Stimulated activated CD8-positive, alpha-beta memory T cell treated with anti-CD3 and anti-CD28 coated beads, Interleukin-7, amount 100 ng/mL, for 1 hour (primary cell): Measurements from ENCODE around the gene LSM12.
"Not testable (repeated sequence)": the region's sequence is repeated elsewhere in the genome, so short reads cannot be mapped to it uniquely, and the experiment has no call there.

Experiments used
- DNase-seq, 2 donors: peaks; one replicate each; pipeline ENCODE4 v3.0.0-alpha.2; 2020; ENCODE audit warnings: low read depth in 2 of 2

The LSM12 gene

GRCh38 chr17:44007346-44008204, 58.9 kb downstream of the LSM12 start:
- no peak for DNase-seq

- peak; percentile 92 to 98 for DNase-seq
Measured at GRCh38 chr17:44006598-44007345, 59.7 kb downstream of the LSM12 start.

- DNase-seq: no peak
Measured at GRCh38 chr17:44006272-44006597, 60.2 kb downstream of the LSM12 start.

GRCh38 chr17:44005527-44006271, 60.8 kb downstream of the LSM12 start:
- no peak for DNase-seq

DNA sequence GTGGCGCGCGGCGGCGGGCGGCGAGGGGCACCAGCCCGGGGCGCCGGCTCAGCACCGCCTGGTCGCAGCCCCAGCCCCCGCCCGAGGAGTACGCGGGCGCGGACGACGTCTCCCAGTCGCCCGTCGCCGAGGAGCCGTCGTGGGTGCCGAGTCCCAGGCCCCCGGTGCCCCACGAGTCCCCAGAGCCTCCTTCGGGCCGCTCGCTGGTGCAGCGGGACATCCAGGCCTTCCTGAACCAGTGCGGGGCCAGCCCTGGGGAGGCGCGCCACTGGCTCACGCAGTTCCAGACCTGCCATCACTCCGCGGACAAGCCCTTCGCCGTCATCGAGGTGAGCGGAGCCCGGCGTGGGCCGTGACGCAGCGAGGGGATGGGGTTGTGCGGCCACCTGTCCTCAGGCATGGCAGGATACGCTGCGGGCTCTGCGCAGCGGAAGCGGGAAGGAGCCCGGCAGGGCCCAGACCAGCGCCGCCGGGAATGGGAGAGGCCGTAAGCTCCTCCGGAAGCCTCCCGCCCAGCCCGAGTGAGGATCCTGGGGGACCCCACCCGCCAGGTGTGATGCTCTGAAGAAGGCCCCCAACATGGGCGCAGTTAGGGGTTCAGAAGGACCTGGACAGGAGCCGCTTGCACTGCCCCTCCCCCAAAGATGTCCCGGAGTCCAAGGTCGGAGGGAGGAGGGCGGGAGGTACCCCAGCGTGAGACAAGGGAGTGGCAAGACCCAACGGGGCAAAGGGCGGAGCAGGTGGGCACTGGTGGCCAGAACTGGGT, 61.5 kb downstream of the LSM12 start:
- DNase-seq: no peak

- DNase-seq: no peak
Measured at GRCh38 chr17:44004077-44004760, 62.3 kb downstream of the LSM12 start, which contains the start of gene NAGS. TSS of gene NAGS (plus strand) at chr17:44004622. CDS start at chr17:44004664, 42 bp downstream.

DNA sequence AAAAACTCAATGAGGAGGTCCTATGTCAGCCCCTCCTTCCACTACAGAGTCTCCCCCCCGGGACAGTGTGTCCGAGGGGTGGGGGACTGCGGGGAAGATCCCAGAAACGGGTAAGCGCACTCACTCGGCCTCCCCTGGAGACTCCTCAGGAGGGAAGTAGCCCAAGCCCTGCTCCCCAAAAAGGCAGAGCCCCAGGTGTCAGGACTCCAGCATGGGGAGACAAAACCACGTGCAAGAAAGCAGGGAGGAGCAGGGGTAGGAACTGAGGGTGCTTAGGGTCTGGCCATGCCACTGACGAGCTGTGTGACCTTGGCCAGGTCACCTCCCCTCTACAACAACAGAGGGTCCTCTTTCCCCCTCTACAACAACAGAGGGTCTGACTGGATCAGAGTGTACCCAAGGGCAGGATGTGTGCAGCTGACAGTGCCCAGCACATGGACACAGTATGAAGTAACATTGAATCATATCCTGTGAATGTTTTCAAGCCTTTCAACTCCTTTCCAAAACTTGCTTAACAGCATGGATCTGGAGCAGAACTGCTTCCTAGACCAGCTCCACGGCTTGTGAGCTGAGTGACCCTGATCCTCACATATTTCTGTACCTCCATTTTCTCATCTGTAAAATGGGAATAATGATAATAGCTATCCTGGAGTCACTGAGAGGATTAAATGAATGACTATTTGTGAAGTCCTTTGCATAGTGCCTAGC, 64.2 kb downstream of the LSM12 start:
- no peak for DNase-seq

GRCh38 chr17:44001461-44001920, 65.0 kb downstream of the LSM12 start:
- no peak for DNase-seq

- DNase-seq: no peak
Measured at GRCh38 chr17:44000871-44001460, 65.5 kb downstream of the LSM12 start.

DNA sequence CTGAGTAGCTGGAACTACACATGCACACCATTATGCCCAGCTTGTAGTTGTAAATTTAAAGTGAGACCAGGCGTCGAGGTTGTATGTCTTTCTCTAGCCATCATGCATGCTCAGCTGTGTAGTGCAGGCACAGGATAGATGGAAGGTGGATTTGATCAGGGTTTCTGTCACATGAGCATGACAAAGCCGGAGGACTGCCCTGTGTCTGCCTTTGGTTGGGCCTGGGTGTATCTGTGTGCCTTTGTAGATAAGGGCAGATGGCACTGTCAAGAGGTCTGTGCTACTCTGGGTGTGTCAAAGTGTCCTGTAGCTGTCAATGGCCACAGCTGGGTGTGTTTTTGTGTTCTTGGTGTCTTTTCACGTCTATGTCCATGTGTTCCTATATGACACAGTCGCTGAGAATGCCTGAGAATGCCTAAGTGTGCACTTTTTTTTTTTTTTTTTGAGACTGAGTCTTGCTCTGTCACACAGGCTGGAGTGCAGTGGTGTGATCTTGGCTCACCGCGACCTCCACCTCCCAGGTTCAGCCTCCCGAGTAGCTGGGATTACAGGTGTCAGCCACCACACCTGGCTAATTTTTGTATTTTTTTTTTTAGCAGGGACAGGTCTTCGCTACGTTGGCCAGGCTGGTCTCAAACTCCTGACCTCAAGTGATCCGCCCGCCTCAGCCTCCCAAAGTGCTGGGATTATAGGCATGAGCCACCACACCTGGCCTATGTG, 66.2 kb downstream of the LSM12 start:
- no peak for DNase-seq

DNA sequence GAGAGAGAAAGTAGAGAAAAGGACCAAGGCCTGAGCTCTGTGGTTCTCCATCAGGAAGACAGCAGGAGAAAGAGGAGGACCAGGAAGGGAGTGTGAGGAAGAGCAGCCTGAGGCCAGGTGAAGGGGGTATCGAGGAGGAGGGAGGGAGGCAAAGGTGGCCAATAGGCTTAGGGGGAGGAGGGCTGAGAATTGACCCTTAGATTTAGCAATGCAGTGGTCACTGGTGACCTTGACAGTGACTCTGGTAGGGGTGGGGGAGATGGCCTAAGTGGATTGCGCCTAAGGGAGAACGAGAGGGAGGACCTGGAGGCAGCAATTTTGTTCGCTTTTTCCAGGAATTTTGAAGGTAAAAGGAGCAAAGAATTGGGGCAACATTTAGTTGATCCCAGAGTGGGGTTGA, 67.4 kb downstream of the LSM12 start:
- no peak for DNase-seq

DNA sequence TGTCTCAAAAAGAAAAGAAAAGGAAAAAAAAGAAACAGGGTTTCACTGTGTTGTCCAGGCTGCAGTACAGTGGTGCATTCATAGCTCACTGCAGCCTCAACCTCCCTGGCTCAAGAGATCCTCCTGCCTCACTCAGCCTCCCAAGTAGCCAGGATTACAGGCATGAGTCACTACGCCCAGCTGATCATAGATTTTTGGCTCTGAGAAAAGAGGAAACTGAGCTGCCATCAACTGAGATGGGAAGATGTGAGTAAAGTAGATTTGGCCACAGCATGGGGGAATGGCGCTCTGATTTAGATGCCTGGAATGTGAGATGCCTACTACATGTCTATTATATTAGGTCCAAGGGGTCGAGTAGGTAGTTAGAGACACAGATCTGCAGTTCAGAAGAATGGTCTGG, 67.9 kb downstream of the LSM12 start:
- no peak for DNase-seq

DNA sequence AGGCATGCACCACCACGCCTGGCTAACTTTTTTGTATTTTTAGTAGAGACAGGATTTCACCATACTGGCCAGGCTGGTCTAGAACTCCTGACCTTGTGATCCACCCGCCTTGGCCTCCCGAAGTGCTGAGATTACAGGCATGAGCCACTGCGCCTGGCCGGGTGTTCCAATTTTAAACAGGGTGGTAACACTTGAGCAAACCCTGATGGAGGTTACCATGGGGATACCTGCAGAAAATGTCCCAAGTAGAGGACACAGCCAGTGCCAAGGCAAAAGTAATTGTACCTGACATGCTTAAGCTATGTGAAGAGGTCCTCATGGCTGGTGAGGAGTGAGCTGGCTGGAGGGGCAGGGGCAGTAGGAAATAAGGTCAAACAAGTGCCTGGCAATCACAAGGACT, 69.3 kb downstream of the LSM12 start:
- not testable (repeated sequence) for DNase-seq

- DNase-seq: no peak
Measured at GRCh38 chr17:43995150-43995471, 71.4 kb downstream of the LSM12 start.

- peak in 1 of 2 donors; percentile 36 for DNase-seq
Measured at GRCh38 chr17:43994272-43995149, 72.0 kb downstream of the LSM12 start.

- no peak for DNase-seq
Measured at GRCh38 chr17:43992641-43993040, 73.8 kb downstream of the LSM12 start.

- DNase-seq: no peak
Measured at GRCh38 chr17:43988301-43988700, 78.2 kb downstream of the LSM12 start.
